ENCODE data around the gene HADHB. TPM values are rescaled to one million over a fixed set of nuclear protein-coding genes. Genes with fewer than 3 reads are reported as not detected.
"Not testable (repeated sequence)": the region's sequence is repeated elsewhere in the genome, so short reads cannot be mapped to it uniquely, and the experiment has no call there.

HADHB gene
- total and polyA plus RNA-seq, 2 donors (not counting 1 experiment from before 2014, with no cell fraction given): 130 to 151 TPM

- H3K4me1 ChIP-seq (ENCODE audit: control insufficient read depth, extremely low read depth, insufficient read depth, low read length): peaks cover 5% of the 10 kb centered on the region
- H3K27me3 ChIP-seq (ENCODE audit: control insufficient read depth, insufficient read depth, low read length): no peaks in the 10 kb centered on the region
- no peaks in the 10 kb centered on the region for H4K20me1 ChIP-seq (ENCODE audit: control insufficient read depth, extremely low read depth, insufficient read depth, low read length)
- H3K4me3 ChIP-seq (replicated peaks in 1 of 4; ENCODE audit: control extremely low read depth in 1 of 4, insufficient read depth in 1 of 4, low read depth in 3 of 4, low read length in 4 of 4): peak overlapping the region; percentile 39 to 67 (median 54)
- no peaks in the 10 kb centered on the region for H3K79me2 ChIP-seq (ENCODE audit: control insufficient read depth, insufficient read depth, low read length)
- peak; percentile 67 to 83 for DNase-seq (ENCODE audit: low read depth in 2 of 2)
- no peak for TF ChIP-seq EZH2 (IDR thresholded peaks at IDR 0.05; ENCODE audit: low read length, missing control alignments)
- TF ChIP-seq CTCF (conservative IDR thresholded peaks at IDR 0.05 in 1 of 2, IDR thresholded peaks at IDR 0.05 in 1 of 2; ENCODE audit: low read depth in 1 of 2, low read length in 2 of 2): no peak
- peak overlapping the region; percentile 48 for H3K9ac ChIP-seq (ENCODE audit: insufficient read depth, low read length)
- H3K9me3 ChIP-seq (ENCODE audit: control insufficient read depth, insufficient read depth, low read depth, low read length): no peaks in the 10 kb centered on the region
- H3K36me3 ChIP-seq (ENCODE audit: control insufficient read depth, insufficient read depth, low read length): no peaks in the 10 kb centered on the region
- H2AFZ ChIP-seq (ENCODE audit: low read length): peak overlapping the region; percentile 90
- H3K4me2 ChIP-seq (ENCODE audit: extremely low read depth, insufficient read depth, low read length): peak overlapping the region; percentile 94
- peak overlapping the region; percentile 67 for H3K27ac ChIP-seq (ENCODE audit: insufficient read depth, low read length)
These were observed 54.8 kb downstream of the HADHB start for GRCh38 chr2:26299471-26300101.

- Histone ChIP-seq H3K27me3 (ENCODE audit: control insufficient read depth, insufficient read depth, low read length) (no peaks in the 10 kb centered on the region), H4K20me1 (ENCODE audit: control insufficient read depth, extremely low read depth, insufficient read depth, low read length) (no peaks in the 10 kb centered on the region), H3K4me3 (replicated peaks in 1 of 4; ENCODE audit: control extremely low read depth in 1 of 4, insufficient read depth in 1 of 4, low read depth in 3 of 4, low read length in 4 of 4) (peak overlapping the region in 2 of 4 experiments; percentile 63 to 67), H3K4me1 (ENCODE audit: control insufficient read depth, extremely low read depth, insufficient read depth, low read length) (peaks cover 5% of the 10 kb centered on the region), H3K79me2 (ENCODE audit: control insufficient read depth, insufficient read depth, low read length) (no peaks in the 10 kb centered on the region), H3K36me3 (ENCODE audit: control insufficient read depth, insufficient read depth, low read length) (no peaks in the 10 kb centered on the region), H3K9me3 (ENCODE audit: control insufficient read depth, insufficient read depth, low read depth, low read length) (no peaks in the 10 kb centered on the region), H3K4me2 (ENCODE audit: extremely low read depth, insufficient read depth, low read length) (peak overlapping the region; percentile 92), H3K9ac (ENCODE audit: insufficient read depth, low read length) (peak overlapping the region; percentile 33), H3K27ac (ENCODE audit: insufficient read depth, low read length) (peak overlapping the region; percentile 67), H2AFZ (ENCODE audit: low read length) (peak overlapping the region; percentile 96)
- DNase-seq (ENCODE audit: low read depth in 2 of 2): peak in 1 of 2 donors; percentile 52
- TF ChIP-seq EZH2 (IDR thresholded peaks at IDR 0.05; ENCODE audit: low read length, missing control alignments): no peak
- no peak for TF ChIP-seq CTCF (conservative IDR thresholded peaks at IDR 0.05 in 1 of 2, IDR thresholded peaks at IDR 0.05 in 1 of 2; ENCODE audit: low read depth in 1 of 2, low read length in 2 of 2)
These were observed 55.6 kb downstream of the HADHB start for GRCh38 chr2:26300234-26300925.

GRCh38 chr2:26302846-26303245 lies 58.1 kb downstream of the HADHB start:
- Histone ChIP-seq H3K9ac (ENCODE audit: insufficient read depth, low read length) (no peak overlapping the region), H3K27me3 (ENCODE audit: control insufficient read depth, insufficient read depth, low read length) (no peaks in the 10 kb centered on the region), H2AFZ (ENCODE audit: low read length) (no peak overlapping the region), H3K9me3 (ENCODE audit: control insufficient read depth, insufficient read depth, low read depth, low read length) (no peaks in the 10 kb centered on the region), H3K4me1 (ENCODE audit: control insufficient read depth, extremely low read depth, insufficient read depth, low read length) (peaks cover 5% of the 10 kb centered on the region), H3K79me2 (ENCODE audit: control insufficient read depth, insufficient read depth, low read length) (no peaks in the 10 kb centered on the region), H3K4me3 (replicated peaks in 1 of 4; ENCODE audit: control extremely low read depth in 1 of 4, insufficient read depth in 1 of 4, low read depth in 3 of 4, low read length in 4 of 4) (no peak overlapping the region), H3K4me2 (ENCODE audit: extremely low read depth, insufficient read depth, low read length) (no peak overlapping the region), H4K20me1 (ENCODE audit: control insufficient read depth, extremely low read depth, insufficient read depth, low read length) (no peaks in the 10 kb centered on the region), H3K27ac (ENCODE audit: insufficient read depth, low read length) (no peak overlapping the region), H3K36me3 (ENCODE audit: control insufficient read depth, insufficient read depth, low read length) (no peaks in the 10 kb centered on the region)
- TF ChIP-seq EZH2 (IDR thresholded peaks at IDR 0.05; ENCODE audit: low read length, missing control alignments) (no peak), CTCF (conservative IDR thresholded peaks at IDR 0.05 in 1 of 2, IDR thresholded peaks at IDR 0.05 in 1 of 2; ENCODE audit: low read depth in 1 of 2, low read length in 2 of 2) (no peak)
- DNase-seq (ENCODE audit: low read depth in 2 of 2): peak in 1 of 2 donors; percentile 7

- not testable (repeated sequence) for H3K79me2 ChIP-seq (ENCODE audit: control insufficient read depth, insufficient read depth, low read length); H3K36me3 ChIP-seq (ENCODE audit: control insufficient read depth, insufficient read depth, low read length); H3K4me3 ChIP-seq (replicated peaks in 1 of 4; ENCODE audit: control extremely low read depth in 1 of 4, insufficient read depth in 1 of 4, low read depth in 3 of 4, low read length in 4 of 4); H4K20me1 ChIP-seq (ENCODE audit: control insufficient read depth, extremely low read depth, insufficient read depth, low read length); H3K4me2 ChIP-seq (ENCODE audit: extremely low read depth, insufficient read depth, low read length); H2AFZ ChIP-seq (ENCODE audit: low read length); H3K27me3 ChIP-seq (ENCODE audit: control insufficient read depth, insufficient read depth, low read length); DNase-seq (ENCODE audit: low read depth in 2 of 2); H3K4me1 ChIP-seq (ENCODE audit: control insufficient read depth, extremely low read depth, insufficient read depth, low read length); H3K9me3 ChIP-seq (ENCODE audit: control insufficient read depth, insufficient read depth, low read depth, low read length); H3K27ac ChIP-seq (ENCODE audit: insufficient read depth, low read length); H3K9ac ChIP-seq (ENCODE audit: insufficient read depth, low read length)
These were observed 60.4 kb downstream of the HADHB start for GRCh38 chr2:26305094-26305493.

All from fibroblast of lung (primary cell).